Activated T-cell treated with anti-CD3 and anti-CD28 coated beads for 4 hours (primary cell): Measurements from ENCODE around the gene DUSP9.

Experiments
- DNase-seq: peaks from one replicate; pipeline ENCODE4 v3.0.0-alpha.2; 2020

Gene DUSP9

DNA sequence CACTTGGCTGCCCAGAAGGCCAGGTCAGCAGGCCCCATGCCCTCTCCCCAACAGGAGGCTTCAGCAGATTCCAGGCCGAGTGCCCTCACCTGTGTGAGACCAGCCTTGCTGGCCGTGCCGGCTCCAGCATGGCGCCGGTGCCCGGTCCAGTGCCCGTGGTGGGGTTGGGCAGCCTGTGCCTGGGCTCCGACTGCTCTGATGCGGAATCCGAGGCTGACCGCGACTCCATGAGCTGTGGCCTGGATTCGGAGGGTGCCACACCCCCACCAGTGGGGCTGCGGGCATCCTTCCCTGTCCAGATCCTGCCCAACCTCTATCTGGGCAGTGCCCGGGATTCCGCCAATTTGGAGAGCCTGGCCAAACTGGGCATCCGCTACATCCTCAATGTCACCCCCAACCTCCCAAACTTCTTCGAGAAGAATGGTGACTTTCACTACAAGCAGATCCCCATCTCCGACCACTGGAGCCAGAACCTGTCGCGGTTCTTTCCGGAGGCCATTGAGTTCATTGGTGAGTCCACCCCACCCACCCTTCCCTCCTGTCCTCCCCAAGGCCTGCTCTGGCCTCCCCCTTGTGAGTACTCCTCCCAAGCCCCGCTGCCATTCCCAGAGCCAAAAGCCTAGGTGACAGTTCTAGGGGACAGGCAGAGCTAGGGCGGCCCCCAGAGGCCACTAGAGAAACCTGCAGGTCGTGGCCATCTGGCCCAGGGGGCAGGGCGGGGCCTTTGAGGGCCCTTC, 2.3 kb downstream of the DUSP9 start:
- no peak for DNase-seq

DNA sequence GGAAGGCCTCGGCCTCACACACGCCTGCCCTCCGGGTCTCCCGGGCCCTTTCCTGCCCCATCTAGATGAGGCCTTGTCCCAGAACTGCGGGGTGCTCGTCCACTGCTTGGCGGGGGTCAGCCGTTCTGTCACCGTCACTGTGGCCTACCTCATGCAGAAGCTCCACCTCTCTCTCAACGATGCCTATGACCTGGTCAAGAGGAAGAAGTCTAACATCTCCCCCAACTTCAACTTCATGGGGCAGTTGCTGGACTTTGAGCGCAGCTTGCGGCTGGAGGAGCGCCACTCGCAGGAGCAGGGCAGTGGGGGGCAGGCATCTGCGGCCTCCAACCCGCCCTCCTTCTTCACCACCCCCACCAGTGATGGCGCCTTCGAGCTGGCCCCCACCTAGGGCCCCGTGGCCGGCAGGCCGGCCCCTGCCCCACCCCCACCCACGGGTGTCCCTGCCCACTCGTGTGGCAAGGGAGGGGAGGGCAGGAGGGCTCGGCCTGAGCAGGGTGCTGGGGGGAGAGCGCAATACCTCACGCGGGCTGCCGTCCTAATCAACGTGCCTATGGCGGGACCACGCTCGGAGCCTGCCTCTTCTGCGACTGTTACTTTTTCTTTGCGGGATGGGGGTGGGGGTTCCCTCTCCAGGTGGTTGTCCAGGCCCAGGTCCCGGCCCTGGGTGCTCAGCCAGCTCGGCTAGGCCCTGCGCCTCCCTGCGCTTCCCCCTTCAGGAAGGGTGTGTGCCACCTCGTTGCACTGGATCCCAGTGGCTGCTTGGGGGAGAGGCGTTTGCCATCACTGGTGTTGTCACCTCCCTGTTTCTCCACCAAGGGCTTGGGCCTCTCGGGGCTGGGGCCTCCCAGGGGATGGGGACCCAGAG, 3.1 kb downstream of the DUSP9 start:
- DNase-seq, result no peak

DNA sequence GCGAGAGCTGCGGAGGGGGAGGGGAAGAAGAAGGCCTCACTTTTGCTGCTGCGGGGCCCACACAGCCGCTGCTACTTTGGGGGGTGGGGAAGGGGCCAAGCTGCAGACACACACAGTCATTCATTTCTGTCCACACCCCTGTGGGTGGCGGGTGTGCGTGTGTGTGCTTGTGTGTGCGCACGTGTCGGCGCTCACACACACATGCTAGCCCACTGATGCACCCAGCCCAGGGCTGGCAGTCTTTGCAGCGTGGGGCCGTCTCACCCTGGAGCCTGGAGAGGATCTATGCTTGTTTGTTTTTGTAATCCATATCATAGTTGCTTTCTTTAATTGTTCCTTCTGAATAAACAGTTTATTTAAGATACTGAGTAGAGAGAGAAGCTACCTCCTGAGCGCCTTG, 4.0 kb downstream of the DUSP9 start:
- no peak for DNase-seq

- DNase-seq, result no peak
These were observed 4.6 kb downstream of the DUSP9 start for GRCh38 chrX:153651540-153652079.

GRCh38 chrX:153653556-153653955, 6.6 kb downstream of the DUSP9 start:
- DNase-seq, result no peak

- no peak for DNase-seq
These were observed 10.2 kb downstream of the DUSP9 start for GRCh38 chrX:153657161-153657560.

- DNase-seq, result no peak
These were observed 12.3 kb downstream of the DUSP9 start for GRCh38 chrX:153659268-153659667.

DNA sequence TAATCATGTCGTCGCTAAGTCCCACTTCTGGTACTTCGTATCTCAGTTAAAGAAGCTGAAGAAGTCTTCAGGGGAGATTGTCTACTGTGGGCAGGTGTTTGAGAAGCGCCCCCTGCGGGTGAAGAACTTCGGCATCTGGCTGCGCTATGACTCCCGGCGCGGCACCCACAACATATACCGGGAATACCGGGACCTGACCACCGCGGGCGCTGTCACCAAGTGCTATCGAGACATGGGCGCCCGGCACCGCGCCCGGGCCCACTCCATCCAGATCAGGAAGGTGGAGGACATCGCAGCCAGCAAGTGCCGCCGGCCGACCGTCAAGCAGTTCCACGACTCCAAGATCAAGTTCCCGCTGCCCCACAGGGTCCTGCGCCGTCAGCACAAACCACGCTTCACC, 15.3 kb downstream of the DUSP9 start:
- DNase-seq, result peak; percentile 53

DNA sequence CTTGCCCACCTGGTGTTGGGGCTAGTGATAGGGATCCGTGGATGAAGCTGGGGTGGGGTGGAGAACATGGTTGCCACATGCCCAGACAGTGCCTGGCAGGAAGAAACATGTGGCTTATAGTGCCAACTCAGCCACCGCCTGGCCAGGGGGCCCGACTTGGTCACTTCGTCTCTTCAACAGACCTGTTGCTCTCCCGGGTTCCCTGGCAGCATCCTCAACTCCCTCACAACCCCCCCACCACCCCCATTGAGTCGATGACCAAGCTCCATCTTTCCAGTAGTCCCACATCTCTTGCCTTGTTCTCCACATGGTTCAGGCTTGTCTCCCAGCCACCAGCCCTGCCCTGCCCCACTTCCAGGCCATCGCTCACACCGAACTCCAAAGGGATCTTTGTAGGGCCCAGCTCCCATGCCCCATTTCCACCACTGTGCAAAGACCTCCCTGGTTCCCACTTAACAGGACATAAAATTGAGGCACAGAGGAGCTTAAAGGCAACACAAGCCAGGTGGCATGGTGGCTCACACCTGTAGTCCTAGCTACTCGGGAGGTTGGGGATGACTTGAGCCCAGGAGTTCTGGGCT, 18.8 kb downstream of the DUSP9 start:
- no peak for DNase-seq

DNA sequence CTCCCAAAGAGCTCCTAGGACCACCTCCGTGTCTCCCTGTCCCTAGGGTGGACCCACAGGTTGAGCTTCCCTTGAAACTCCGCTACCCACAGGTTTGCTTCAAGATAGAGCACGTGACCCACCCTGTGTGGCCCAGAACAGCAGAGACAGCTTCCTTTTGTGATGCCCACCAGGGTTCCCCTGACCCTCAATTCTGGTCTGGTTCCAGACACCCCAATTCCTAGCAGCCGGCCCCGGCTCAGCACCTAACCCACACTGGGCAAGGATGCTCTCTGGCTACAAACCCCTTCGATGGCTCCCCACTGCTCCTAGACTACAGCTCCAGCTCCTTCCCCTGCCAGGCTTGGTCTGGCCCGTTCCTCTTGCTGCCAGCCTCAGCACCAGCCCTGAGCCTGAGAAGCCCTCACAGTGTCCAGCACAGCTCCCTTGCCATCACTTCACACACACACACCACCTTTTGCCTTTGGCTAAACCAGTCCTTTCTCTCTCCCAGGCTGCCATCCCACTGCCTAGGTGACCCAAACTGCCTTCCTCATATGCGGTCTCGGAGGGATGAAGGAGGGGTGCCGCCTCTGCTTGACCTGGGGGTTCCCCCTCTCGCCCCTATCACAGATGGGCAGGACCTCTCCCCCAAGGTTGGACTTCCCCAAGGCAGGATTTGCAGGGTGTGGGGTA, 20.4 kb downstream of the DUSP9 start:
- no peak for DNase-seq

DNA sequence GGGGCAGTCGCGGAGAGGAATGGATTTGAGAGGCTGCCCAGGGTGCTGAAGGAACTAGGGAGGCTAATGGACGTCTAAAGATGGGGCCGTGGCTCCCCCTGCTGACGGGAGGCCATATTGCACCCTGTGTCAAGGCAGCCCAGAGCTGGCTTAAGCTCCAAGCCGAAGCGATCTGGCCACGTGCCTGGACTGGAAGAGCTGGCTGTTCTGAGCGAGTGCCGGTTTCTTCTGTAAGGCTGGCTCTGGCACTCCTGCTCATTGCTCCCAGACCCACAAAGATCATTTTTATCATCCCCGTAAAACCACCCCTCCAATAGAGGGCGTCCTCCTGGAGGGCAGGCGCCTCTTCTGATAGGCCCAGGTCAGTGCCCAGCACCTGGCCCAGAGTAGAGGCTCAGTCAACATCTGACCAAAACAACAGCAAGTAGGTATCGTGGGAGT, 21.0 kb downstream of the DUSP9 start:
- DNase-seq, result peak; percentile 71

- DNase-seq, result no peak
These were observed 21.6 kb downstream of the DUSP9 start for GRCh38 chrX:153668423-153669173.

DNA sequence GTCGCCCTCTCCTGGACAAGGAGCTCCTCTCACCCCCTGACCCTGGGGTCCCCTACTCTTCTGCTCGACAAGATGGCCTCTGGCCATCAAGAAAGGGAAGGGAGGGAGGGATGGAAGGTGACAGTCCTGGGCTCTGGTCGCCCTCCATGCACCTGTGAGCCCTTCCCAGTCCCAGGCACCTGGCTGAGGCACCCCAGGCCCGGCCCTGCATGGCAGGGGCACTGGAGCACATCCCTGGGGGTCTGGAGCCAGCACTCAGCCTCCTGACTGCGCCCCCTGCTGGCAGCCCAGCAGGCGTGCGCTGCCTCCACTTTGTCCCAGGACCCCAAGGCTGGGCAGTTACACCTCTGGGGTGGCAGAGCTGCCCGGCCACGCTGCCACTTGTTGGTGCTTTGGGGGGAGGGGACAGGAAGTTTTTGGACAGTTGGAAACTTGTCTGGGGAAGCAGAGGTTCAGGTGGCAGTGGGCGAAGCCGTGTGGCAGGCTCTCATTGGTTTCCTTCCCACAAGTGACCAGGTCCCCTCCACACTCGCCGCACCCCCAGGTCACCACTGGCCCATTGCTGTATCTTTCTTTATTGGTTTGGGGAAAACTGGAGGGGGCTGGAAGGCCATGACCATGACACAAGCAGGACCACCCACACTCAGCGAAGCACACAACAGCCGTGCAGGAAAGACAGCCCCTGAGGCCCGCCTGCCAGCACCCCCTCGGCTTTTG, 22.3 kb downstream of the DUSP9 start:
- no peak for DNase-seq

- DNase-seq, result no peak
These were observed 23.1 kb downstream of the DUSP9 start for GRCh38 chrX:153669901-153670731.

DNA sequence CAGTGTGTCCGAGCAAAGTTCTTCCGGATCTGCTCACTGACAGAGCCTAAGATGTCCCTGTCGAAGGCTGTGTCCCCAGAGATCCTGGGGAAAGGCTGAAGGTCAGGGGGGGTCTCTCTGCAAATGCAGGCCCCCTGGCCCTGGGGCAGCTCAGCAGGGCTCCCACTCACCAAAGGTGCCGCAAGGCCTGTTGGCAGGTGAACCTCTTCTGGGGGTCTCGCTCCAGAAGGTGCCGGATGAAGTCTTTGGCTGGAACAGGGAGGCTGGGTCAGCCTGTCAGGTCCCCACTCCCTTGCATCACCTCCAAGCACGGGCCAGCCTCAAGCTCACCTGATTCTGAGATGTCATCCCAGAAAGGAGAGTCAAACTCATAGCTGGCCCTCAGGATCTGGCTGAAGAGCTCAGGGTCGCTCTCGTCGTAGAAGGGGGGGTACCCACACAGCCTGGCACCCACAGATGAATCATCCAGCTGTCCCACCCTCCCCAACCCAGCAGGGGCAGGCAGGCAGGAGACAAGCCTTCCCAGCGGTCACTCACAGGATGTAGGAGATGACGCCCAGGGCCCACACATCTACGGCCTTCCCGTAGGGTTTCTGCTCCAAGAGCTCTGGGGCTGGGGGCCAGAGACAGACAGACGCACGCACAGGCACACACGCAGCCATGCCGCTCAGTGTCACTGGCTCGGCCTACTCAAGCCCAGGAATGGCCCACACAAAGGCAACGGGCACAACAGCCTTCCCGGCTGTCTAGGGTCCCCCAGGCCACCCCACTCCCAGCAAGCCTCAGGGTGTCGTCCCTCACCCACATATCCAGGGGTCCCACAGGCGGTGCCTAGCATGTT, 24.0 kb downstream of the DUSP9 start:
- no peak for DNase-seq

GRCh38 chrX:153671589-153672530, 24.9 kb downstream of the DUSP9 start:
- no peak for DNase-seq

- DNase-seq, result no peak
These were observed 25.8 kb downstream of the DUSP9 start for GRCh38 chrX:153672531-153673427.
